ENCODE results near the gene TBC1D1.

- TF ChIP-seq CTCF (conservative IDR thresholded peaks at IDR 0.05) (no peak), EZH2 (IDR thresholded peaks at IDR 0.05; ENCODE audit: low read depth) (no peak)
Observed at GRCh38 chr4:38044060-38044459, 153.2 kb downstream of the TBC1D1 start.

All from PC-9 (cell line).